ENCODE data around the gene TPRG1.

Gene TPRG1

GRCh38 chr3:189334064-189334920 is 162.5 kb downstream of the TPRG1 start:
- 100% methylated on average over 2 of the region's 3 CpGs for WGBS (ENCODE audit: insufficient coverage)
- Histone ChIP-seq H3K4me3 (ENCODE audit: control insufficient read depth in 1 of 7, extremely low read depth in 1 of 7, insufficient read depth in 4 of 7, low read depth in 2 of 7, low read length in 6 of 7) (no peak overlapping the region), H3K27me3 (replicated peaks in 2 of 5; ENCODE audit: control insufficient read depth in 4 of 5, insufficient read depth in 5 of 5, low read length in 4 of 5) (no peaks in the 10 kb centered on the region), H3K9me3 (ENCODE audit: control extremely low read depth in 1 of 5, control insufficient read depth in 4 of 5, insufficient read depth in 2 of 5, low read depth in 1 of 5, low read length in 4 of 5) (no peaks in the 10 kb centered on the region), H3K36me3 (ENCODE audit: control insufficient read depth in 4 of 4, insufficient read depth in 4 of 4, low read length in 3 of 4) (no peaks in the 10 kb centered on the region), H3K27ac (ENCODE audit: insufficient read depth in 1 of 2, low read depth in 1 of 2, low read length in 2 of 2, poor library complexity in 1 of 2, severe bottlenecking in 2 of 2) (no peak overlapping the region), H3K4me1 (ENCODE audit: control extremely low read depth in 1 of 4, control insufficient read depth in 4 of 4, insufficient read depth in 4 of 4, low read length in 3 of 4) (no peaks in the 10 kb centered on the region)
- no peak for DNase-seq
- ChIA-PET CTCF (no interaction called here), POLR2A (no interaction called here)

- ChIA-PET POLR2A (no interaction called here), CTCF (no interaction called here)
- H3K36me3 ChIP-seq (ENCODE audit: control insufficient read depth in 4 of 4, insufficient read depth in 4 of 4, low read length in 3 of 4), result no peaks in the 10 kb centered on the region
- no peak overlapping the region for H3K27ac ChIP-seq (ENCODE audit: insufficient read depth in 1 of 2, low read depth in 1 of 2, low read length in 2 of 2, poor library complexity in 1 of 2, severe bottlenecking in 2 of 2)
- H3K9me3 ChIP-seq (ENCODE audit: control extremely low read depth in 1 of 5, control insufficient read depth in 4 of 5, insufficient read depth in 2 of 5, low read depth in 1 of 5, low read length in 4 of 5), result no peaks in the 10 kb centered on the region
- no peak for DNase-seq
- no peaks in the 10 kb centered on the region for H3K27me3 ChIP-seq (replicated peaks in 2 of 5; ENCODE audit: control insufficient read depth in 4 of 5, insufficient read depth in 5 of 5, low read length in 4 of 5)
- no peaks in the 10 kb centered on the region for H3K4me1 ChIP-seq (ENCODE audit: control extremely low read depth in 1 of 4, control insufficient read depth in 4 of 4, insufficient read depth in 4 of 4, low read length in 3 of 4)
- H3K4me3 ChIP-seq (ENCODE audit: control insufficient read depth in 1 of 7, extremely low read depth in 1 of 7, insufficient read depth in 4 of 7, low read depth in 2 of 7, low read length in 6 of 7), result no peak overlapping the region
These were observed 165.9 kb downstream of the TPRG1 start for GRCh38 chr3:189337673-189338091.

- Histone ChIP-seq H3K27me3 (replicated peaks in 2 of 5; ENCODE audit: control insufficient read depth in 4 of 5, insufficient read depth in 5 of 5, low read length in 4 of 5) (no peaks in the 10 kb centered on the region), H3K4me3 (ENCODE audit: control insufficient read depth in 1 of 7, extremely low read depth in 1 of 7, insufficient read depth in 4 of 7, low read depth in 2 of 7, low read length in 6 of 7) (no peak overlapping the region), H3K4me1 (ENCODE audit: control extremely low read depth in 1 of 4, control insufficient read depth in 4 of 4, insufficient read depth in 4 of 4, low read length in 3 of 4) (no peaks in the 10 kb centered on the region), H3K9me3 (ENCODE audit: control extremely low read depth in 1 of 5, control insufficient read depth in 4 of 5, insufficient read depth in 2 of 5, low read depth in 1 of 5, low read length in 4 of 5) (no peaks in the 10 kb centered on the region), H3K27ac (ENCODE audit: insufficient read depth in 1 of 2, low read depth in 1 of 2, low read length in 2 of 2, poor library complexity in 1 of 2, severe bottlenecking in 2 of 2) (no peak overlapping the region), H3K36me3 (ENCODE audit: control insufficient read depth in 4 of 4, insufficient read depth in 4 of 4, low read length in 3 of 4) (no peaks in the 10 kb centered on the region)
- POLR2A ChIA-PET, result no interaction called here
- CTCF ChIA-PET, result interaction anchor here (1.2 kb wide), 1 partner anchor 8 kb away, joined by 3 read pairs; no protein-coding TSS in a partner anchor
- WGBS (ENCODE audit: insufficient coverage), result 100% methylated on average over 4 of the region's 4 CpGs
- DNase-seq, result no peak
These were observed 166.6 kb downstream of the TPRG1 start for GRCh38 chr3:189338366-189338765.

GRCh38 chr3:189339996-189340395 is 168.2 kb downstream of the TPRG1 start:
- ChIA-PET POLR2A (no interaction called here), CTCF (interaction anchor here (1.1 kb wide), 1 partner anchor 16 kb away, joined by 4 read pairs; no protein-coding TSS in a partner anchor)

GRCh38 chr3:189340680-189341460 is 169.1 kb downstream of the TPRG1 start:
- ChIA-PET POLR2A (no interaction called here), CTCF (interaction anchor here (1.1 kb wide), 1 partner anchor 15 kb away, joined by 4 read pairs; no protein-coding TSS in a partner anchor)
- Histone ChIP-seq H3K36me3 (ENCODE audit: control insufficient read depth in 4 of 4, insufficient read depth in 4 of 4, low read length in 3 of 4) (no peaks in the 10 kb centered on the region), H3K27ac (ENCODE audit: insufficient read depth in 1 of 2, low read depth in 1 of 2, low read length in 2 of 2, poor library complexity in 1 of 2, severe bottlenecking in 2 of 2) (no peak overlapping the region), H3K27me3 (replicated peaks in 2 of 5; ENCODE audit: control insufficient read depth in 4 of 5, insufficient read depth in 5 of 5, low read length in 4 of 5) (no peaks in the 10 kb centered on the region), H3K4me1 (ENCODE audit: control extremely low read depth in 1 of 4, control insufficient read depth in 4 of 4, insufficient read depth in 4 of 4, low read length in 3 of 4) (no peaks in the 10 kb centered on the region), H3K4me3 (ENCODE audit: control insufficient read depth in 1 of 7, extremely low read depth in 1 of 7, insufficient read depth in 4 of 7, low read depth in 2 of 7, low read length in 6 of 7) (no peak overlapping the region), H3K9me3 (ENCODE audit: control extremely low read depth in 1 of 5, control insufficient read depth in 4 of 5, insufficient read depth in 2 of 5, low read depth in 1 of 5, low read length in 4 of 5) (no peaks in the 10 kb centered on the region)
- WGBS (ENCODE audit: insufficient coverage), result 94% methylated on average over 7 of the region's 7 CpGs
- DNase-seq, result no peak

More at GRCh38 chr3:189339996-189340395, 168.2 kb downstream of the TPRG1 start:
- Histone ChIP-seq H3K27me3 (replicated peaks in 2 of 5; ENCODE audit: control insufficient read depth in 4 of 5, insufficient read depth in 5 of 5, low read length in 4 of 5) (no peaks in the 10 kb centered on the region), H3K27ac (ENCODE audit: insufficient read depth in 1 of 2, low read depth in 1 of 2, low read length in 2 of 2, poor library complexity in 1 of 2, severe bottlenecking in 2 of 2) (no peak overlapping the region), H3K9me3 (ENCODE audit: control extremely low read depth in 1 of 5, control insufficient read depth in 4 of 5, insufficient read depth in 2 of 5, low read depth in 1 of 5, low read length in 4 of 5) (no peaks in the 10 kb centered on the region), H3K4me3 (ENCODE audit: control insufficient read depth in 1 of 7, extremely low read depth in 1 of 7, insufficient read depth in 4 of 7, low read depth in 2 of 7, low read length in 6 of 7) (no peak overlapping the region), H3K4me1 (ENCODE audit: control extremely low read depth in 1 of 4, control insufficient read depth in 4 of 4, insufficient read depth in 4 of 4, low read length in 3 of 4) (no peaks in the 10 kb centered on the region), H3K36me3 (ENCODE audit: control insufficient read depth in 4 of 4, insufficient read depth in 4 of 4, low read length in 3 of 4) (no peaks in the 10 kb centered on the region)
- no peak for DNase-seq
- 100% methylated on average over 4 of the region's 5 CpGs for WGBS (ENCODE audit: insufficient coverage)

GRCh38 chr3:189342811-189343210 is 171.0 kb downstream of the TPRG1 start:
- no peaks in the 10 kb centered on the region for H3K9me3 ChIP-seq (ENCODE audit: control extremely low read depth in 1 of 5, control insufficient read depth in 4 of 5, insufficient read depth in 2 of 5, low read depth in 1 of 5, low read length in 4 of 5)
- 100% methylated on average over 1 of the region's 1 CpG for WGBS (ENCODE audit: insufficient coverage)
- no peak for DNase-seq
- no peaks in the 10 kb centered on the region for H3K27me3 ChIP-seq (replicated peaks in 2 of 5; ENCODE audit: control insufficient read depth in 4 of 5, insufficient read depth in 5 of 5, low read length in 4 of 5)
- POLR2A ChIA-PET, result no interaction called here
- no peaks in the 10 kb centered on the region for H3K4me1 ChIP-seq (ENCODE audit: control extremely low read depth in 1 of 4, control insufficient read depth in 4 of 4, insufficient read depth in 4 of 4, low read length in 3 of 4)
- H3K4me3 ChIP-seq (ENCODE audit: control insufficient read depth in 1 of 7, extremely low read depth in 1 of 7, insufficient read depth in 4 of 7, low read depth in 2 of 7, low read length in 6 of 7), result no peak overlapping the region
- no peaks in the 10 kb centered on the region for H3K36me3 ChIP-seq (ENCODE audit: control insufficient read depth in 4 of 4, insufficient read depth in 4 of 4, low read length in 3 of 4)
- CTCF ChIA-PET, result no interaction called here
- no peak overlapping the region for H3K27ac ChIP-seq (ENCODE audit: insufficient read depth in 1 of 2, low read depth in 1 of 2, low read length in 2 of 2, poor library complexity in 1 of 2, severe bottlenecking in 2 of 2)

- H3K27ac ChIP-seq (ENCODE audit: insufficient read depth in 1 of 2, low read depth in 1 of 2, low read length in 2 of 2, poor library complexity in 1 of 2, severe bottlenecking in 2 of 2), result no peak overlapping the region
- WGBS (ENCODE audit: insufficient coverage), result 74% methylated on average over 3 of the region's 5 CpGs
- DNase-seq, result no peak
- ChIA-PET POLR2A (no interaction called here), CTCF (no interaction called here)
- H3K4me1 ChIP-seq (ENCODE audit: control extremely low read depth in 1 of 4, control insufficient read depth in 4 of 4, insufficient read depth in 4 of 4, low read length in 3 of 4), result no peaks in the 10 kb centered on the region
- no peaks in the 10 kb centered on the region for H3K27me3 ChIP-seq (replicated peaks in 2 of 5; ENCODE audit: control insufficient read depth in 4 of 5, insufficient read depth in 5 of 5, low read length in 4 of 5)
- no peak overlapping the region for H3K4me3 ChIP-seq (ENCODE audit: control insufficient read depth in 1 of 7, extremely low read depth in 1 of 7, insufficient read depth in 4 of 7, low read depth in 2 of 7, low read length in 6 of 7)
- H3K36me3 ChIP-seq (ENCODE audit: control insufficient read depth in 4 of 4, insufficient read depth in 4 of 4, low read length in 3 of 4), result no peaks in the 10 kb centered on the region
- no peaks in the 10 kb centered on the region for H3K9me3 ChIP-seq (ENCODE audit: control extremely low read depth in 1 of 5, control insufficient read depth in 4 of 5, insufficient read depth in 2 of 5, low read depth in 1 of 5, low read length in 4 of 5)
These were observed 173.2 kb downstream of the TPRG1 start for GRCh38 chr3:189344996-189345395.
